HG03521 (cell line): ENCODE results near the gene SUSD4.

Source experiments
- ATAC-seq: cut with Tn5 transposase; IDR thresholded peaks from one replicate; pipeline ENCODE4 v1.9.1; 2021; ENCODE audit warnings: mild to moderate bottlenecking, moderate library complexity; ENCODE audit not compliant: unreplicated experiment

Gene SUSD4

DNA sequence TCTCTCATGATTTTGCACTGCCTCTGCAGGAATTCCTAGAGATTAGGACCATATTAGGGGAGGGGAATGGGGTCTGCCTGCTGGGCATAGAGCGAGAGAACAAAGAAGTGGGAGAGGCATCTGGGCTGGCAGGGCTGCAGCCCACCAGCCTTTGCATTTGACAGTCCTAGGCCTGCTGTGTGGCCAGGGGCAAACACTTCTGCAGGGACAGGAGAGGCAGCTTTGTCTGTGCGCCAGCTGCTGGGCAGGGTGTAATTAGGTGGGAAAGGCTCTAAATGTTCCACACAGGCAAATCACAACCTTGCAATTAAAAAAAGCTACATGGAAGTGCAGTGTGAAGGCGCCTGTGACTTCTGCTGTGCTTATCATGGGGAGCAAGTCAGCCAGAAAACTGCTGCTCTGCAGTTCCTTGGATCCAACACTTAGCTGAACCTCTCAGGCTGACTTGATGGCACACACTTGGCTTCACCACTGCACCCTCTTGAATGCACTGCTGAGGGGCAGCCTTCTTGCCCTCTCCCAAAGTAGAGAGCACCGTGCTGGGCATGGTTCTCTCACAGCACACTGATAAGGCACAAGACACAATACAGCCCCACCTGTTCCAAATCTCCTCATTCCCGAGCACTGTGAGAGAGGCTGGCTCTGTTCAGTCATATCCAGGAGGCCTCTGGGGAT lies 147.3 kb downstream of the SUSD4 start:
- ATAC-seq, result no peak

DNA sequence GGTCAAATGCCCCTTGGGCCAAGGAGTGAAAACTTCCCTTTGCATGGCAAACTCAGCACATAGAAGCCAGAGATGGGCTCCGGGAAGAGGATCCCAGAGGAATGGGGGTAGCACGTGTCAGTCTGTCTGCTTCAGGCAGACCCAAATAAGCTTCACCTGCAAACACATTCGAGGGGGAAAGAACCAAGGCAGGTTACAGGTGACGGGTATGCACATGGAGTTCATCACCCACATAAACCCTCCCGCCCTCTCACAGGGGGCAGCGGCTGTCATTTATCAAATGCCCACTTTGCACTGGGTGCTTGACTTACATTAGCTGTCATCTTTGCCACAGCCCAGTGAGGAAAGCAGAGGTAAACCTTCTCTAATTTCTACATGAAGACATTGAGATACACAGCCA lies 147.9 kb downstream of the SUSD4 start:
- no peak for ATAC-seq

DNA sequence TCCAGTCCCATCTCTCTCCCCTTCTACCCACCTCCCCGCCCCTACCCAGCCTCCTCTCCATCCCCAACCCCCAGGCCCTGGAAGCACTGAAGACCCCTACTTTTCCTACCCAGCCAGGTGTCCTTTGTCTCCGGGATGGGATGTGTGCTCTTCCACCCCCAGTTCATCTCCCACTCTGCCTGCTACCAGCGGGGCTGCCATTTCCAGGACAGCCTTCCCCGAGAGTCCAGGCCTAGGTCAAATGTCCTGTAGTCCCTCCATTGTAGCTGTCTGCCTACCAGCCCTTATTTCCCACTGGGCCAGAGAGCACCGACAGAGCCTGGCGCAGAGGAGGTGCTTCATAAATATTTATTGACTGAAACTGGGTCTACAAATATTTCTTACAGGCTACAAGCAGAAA lies 148.9 kb downstream of the SUSD4 start:
- no peak for ATAC-seq

DNA sequence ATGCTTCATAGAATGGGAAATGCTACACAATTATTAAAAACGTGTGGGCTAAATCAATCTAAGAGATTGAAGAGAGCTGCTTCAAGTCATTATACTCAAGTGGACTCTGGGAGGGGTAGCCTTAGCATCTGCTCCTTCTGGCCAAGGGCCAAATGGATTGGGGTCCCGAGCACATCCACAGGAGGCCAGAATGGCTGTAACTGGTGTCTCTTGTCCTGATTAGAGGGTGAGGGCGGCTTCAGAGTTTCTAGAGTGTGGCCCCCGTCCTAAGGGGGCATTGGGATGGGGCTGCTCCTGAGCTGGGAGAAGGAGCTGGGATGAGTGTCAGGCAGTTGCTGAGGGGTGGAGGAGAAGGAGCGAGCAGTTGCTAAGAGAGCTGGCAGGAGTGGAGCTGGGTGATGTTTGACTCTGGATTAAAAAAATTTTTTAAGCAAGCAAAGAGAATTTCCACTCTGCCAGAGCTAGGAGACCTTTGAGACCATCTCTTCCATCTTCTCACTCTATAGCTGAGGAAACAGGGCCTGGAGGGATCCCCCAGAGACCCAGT lies 149.6 kb downstream of the SUSD4 start:
- ATAC-seq, result no peak

DNA sequence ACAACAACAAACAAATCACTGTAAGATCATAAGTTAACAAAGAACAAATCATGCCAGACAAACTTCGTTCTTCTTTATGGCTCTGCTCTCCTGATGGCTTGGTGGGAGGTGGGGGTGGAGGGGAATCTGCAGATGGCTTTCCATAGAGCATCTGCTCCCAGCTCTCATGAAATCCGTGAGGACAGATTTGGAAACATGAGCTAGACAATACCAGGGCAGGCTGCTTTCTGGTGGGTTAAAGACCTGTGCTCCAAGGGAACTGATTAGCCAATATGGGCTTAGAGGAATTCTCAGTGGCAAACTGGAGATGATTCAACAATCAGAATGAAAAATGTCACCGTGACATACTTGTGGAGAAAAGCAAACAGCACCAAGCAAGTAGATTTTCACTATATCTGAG lies 151.5 kb downstream of the SUSD4 start:
- no peak for ATAC-seq

DNA sequence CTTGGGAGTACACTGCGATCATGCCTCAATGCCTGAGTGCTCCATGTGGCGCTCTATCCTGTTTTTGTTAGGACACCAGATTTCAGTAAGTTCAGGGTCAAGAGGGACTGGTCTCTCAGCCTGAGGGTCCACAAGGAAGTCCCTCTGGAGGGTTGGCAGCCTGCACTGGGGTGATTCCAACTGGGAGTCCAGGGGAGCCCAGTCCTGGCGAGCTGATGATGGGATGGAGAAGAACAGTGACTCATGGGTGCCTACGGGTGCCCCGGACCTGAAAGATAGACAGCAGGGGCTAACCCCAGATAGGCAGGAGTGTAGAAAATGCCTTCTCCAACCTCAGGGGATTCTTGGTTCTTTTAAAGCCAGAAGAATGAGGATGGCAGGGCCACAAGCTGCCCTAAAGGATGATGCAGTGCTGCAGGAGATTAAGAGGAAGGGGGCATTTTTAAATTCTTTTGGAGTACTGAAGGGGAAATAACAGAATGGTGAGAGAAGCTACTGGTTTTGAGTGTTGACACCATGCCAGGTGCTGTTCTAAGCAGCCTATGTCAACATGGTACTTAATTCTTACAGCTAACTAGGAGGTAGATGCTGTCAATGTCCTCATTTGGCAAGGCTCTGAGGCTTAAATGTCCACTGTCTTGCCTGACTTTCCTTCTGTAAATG lies 152.5 kb downstream of the SUSD4 start:
- ATAC-seq, result no peak

DNA sequence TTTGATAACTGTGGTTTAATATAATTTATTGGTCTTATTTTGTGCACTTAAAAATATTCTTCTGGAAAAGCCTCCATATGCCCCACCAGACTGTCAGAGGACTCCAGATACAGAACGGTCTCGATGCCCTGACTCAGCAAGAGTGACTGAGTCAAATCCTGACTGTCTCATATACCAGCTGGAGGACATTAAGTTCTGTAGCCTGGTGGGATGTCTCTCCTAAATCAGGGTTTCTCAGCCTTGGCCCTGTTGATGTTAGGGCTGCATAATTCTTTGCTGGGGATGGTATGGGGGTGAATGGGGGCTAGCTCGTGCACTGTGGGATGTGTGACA lies 153.2 kb downstream of the SUSD4 start:
- no peak for ATAC-seq

DNA sequence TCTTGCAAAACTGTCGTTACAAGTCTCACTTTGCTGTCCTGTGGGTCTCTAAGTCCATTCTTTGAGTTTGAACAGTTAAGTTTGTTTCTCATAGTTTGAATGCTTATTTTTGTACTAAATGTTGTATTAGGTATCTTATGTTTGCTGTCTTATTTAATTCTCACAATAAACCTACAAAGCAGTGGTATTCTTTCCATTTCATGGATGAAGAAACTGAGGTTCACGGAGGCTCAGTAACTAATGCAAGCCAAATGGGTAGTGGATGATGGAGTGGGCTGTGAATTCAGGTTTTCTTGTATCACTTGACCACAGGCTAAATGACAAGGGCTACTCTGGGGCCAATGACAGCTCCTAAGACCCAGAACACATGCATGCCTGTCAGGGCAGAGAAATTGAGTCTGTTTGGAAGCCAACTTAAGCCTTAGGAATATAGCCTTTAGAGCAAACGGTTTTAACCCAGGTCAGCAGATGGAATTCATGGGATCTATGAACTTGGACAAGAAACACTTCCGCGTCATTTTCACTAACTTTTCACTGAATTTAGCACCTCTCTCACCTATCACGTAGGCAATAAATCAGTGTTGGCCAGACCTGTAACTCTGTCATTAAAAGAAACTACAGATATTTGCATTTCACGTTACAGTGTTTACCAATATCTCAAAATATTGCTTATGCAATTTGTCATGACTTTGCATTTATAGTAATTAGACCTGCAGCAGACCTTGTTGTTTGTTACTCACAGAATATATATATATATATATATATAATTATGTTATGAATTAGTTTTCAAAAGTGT lies 153.8 kb downstream of the SUSD4 start:
- no peak for ATAC-seq

DNA sequence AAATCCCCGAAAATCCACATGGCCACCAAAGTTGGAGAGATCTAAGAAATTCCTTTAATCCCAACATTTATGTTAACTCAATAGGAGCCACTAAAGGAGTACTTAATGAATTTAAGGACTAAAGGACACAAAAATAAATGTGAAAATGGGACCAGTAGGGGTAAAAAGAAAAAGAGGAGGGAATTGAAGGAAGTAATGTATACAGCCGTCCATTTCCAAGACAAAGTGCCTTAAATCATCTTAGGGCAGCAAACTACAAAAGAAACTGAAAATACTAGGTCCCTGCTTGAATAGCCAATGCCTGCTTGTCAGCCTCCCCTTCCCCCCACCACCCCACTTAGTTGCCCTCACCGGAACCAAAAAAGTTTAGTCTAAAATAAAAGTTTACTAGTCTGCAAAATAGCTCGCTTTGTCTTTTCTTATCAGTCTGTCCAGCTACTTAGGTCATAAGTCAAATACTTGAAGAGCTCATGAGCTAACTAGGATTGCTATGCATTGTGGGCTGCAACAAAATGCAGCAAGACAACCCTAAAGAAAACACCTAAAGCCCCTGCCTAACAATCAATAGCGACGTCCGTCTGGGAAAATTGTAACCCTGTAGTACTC lies 154.6 kb downstream of the SUSD4 start:
- ATAC-seq, result no peak

DNA sequence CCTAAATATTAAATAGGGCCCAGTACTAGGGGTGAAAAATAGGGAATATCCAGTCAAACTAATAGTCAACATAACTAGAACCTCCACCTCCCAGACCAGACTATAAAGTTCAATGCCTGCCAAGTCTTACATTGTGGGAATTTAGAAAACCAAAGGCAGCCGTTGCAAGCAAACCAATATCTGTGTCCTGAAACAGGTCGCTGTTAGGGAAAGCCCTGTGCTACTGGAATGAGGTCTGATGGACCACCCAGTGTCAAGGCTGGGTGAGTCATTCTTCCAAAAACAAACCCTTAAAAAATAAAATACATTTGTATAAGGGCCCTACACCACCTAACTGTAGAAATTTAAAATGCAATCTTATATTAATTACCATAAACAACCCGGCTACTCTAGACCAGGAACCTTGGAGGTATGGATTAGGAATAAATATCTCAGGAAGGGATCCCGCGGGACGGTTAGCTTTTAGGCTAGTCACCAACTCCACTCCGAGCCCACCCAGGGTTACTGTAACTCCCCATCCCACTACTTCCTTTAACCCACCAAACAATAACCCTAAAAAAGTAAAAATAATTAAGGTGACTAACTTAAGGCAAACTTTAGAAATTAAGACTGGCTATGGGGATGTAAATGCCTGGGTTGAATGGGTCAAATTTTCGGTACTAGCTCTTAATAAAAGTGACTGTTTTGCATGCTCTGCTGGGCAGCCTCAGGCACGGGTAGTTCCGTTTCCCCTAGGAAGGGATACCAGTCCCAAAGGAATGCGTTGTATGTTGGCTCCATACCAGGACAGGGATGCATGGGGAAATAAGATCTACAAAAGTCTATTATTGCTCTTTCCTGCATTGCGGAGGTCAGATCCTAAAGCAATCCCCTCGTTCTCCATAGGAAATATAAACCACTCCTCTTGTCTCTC lies 155.6 kb downstream of the SUSD4 start:
- no peak for ATAC-seq

DNA sequence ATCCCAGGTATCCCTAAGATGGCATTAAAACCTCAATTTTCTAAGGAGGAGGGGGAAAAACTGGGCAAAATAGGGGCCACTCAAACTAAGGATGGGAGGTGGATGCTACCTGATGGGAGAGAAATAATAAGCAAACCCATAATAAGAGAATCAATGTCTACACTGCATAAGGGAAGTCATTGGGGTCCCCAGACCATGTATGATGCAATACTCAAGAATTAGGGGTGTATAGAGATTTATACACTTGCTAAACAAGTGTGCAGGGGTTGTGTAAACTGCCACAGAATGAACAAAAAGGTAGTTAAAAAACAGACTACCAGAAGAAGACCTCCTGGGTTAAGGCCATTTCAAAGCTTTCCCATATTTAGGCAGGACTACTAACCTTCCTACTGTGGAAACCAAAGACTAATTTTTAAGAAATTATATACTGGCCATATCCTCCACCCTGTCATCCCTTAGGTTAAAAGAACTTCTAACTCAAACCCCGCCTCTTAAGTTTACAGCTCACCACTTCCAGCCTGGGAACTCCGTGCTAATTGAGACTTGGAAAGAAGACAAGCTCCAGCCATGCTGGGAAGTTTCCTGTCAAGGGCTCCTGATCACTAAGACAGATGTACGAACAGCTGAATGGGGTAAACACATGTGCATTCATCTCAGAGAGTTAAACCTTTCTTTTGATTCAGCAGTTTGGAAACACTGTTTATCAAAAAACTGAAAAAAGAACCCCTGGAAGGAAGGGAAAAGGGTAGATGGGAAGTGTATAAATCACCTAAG lies 156.5 kb downstream of the SUSD4 start:
- ATAC-seq, result no peak

DNA sequence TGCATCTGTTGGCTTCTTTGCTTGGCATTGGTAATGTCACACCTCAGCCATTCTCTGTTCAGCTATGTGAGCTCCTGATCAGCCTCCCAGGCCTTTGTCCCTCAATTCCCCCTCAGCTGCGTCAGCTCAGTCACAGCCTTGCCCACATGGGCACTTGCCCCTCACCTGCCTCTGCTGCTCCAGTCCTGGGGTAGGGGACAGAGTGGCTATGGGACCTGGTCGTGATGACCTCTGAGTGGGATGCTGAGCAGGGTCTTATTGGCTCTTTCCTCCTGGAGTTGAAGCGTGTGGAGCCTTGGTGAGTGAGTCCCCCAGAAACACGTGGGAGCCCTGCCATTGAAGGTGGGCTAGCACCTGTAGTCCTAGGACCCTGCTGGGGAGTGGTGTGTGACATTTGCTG lies 159.6 kb downstream of the SUSD4 start:
- no peak for ATAC-seq

DNA sequence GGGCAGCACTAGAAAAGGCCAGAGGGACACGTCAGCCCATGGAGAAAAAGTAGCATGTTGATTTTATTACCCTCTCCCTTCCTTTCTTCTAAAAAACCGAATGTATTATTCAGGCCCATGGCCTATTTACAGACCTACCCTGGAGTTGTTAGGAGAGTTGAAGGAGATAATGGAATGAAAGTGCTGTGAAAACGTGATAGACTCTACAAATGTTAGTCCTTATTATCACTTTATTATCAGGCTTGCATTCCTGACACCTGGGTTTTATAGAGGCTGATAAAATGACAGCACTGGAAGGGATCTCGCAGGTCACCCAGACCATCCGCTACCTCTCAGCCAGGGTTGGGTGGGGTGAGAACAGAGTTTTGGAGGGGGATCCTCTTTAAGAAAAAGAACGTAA lies 160.3 kb downstream of the SUSD4 start:
- ATAC-seq, result no peak

DNA sequence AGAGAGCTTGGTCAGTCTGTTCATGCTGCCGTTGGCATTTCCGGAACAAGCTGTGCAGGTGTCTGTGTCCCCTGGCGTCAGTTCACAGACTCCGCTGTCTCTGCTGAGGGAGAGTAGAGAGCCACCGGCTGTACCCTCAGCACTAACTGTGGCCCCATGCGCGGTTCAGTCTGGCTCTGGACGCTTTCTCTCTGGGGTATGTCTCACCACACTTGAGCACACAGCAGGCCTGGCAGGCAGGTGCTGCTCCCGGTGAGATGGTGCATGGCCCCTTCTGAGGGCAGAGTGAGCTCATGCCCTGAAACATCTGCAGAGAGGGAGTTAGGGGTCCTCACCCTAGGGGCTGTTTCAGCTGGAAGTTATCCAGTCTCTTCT lies 161.0 kb downstream of the SUSD4 start:
- ATAC-seq, result no peak

DNA sequence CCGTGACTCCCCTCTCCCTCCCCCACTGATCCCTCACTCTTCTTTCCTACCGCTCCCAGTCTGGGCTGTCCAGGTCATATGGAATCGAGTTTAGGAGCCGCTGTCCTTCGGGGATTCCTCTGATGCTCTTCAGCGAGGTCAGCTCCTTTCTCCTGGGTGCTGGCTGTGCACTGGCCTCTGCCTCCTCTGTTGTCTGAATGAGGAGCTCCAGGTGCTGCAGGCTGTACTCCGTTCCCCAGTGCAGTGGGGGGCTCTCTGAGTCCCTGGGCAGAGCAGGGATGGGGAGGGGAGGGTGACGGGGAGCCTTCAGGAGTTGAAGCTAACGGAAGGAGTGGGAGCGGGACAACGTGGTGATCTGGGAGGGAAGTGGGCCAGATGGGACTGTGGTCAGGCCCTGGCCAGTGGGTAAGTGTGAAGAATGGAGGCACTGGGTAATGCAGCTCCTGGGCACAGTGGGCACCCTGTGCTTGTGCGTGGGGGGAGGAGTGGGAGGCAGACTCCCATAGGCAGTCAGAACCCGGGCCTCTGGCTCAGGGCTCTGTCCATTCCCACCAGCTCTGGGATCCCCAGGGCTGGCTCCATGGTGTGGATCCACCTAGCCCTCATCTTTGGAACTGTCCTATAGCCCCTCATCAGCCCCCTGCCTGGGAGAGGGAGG lies 161.5 kb downstream of the SUSD4 start:
- ATAC-seq, result no peak

DNA sequence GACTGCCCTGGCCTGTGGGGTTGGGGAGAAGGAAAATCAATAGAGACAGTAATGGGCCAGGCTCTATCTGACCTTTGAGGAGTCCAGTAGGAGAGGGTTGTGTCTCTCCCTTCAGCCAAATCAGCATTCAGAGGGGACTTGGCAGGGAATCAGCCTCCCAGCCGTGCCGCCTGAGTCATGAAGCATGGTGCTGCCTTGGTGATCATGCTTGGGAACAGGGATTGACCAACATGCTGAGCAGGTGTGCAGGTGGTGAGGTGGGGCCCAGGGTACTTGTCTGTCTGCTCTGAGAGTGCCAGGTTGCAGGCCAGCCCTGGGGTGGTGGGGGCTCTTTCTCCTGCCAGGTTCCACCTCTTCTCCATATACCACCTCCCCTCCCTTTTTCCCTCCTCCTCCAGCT lies 162.0 kb downstream of the SUSD4 start:
- ATAC-seq, result no peak

DNA sequence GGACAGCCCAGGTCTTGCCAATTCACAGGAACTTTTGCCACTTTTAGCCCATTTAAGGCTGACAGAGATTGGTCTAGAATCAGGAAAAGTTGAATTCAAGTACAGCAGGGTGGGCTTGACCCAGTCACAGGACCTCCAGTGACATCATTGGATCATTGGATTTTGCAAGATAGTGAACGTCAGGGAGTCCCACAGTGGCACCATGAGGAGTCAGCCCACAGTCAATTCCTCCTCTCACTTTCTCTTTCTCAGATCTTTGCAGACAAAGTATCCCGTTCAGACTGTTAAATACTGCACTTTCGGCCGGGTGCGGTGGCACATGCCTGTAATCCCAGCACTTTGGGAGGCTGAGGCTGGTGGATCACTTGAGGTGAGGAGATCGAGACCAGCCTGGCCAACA lies 163.1 kb downstream of the SUSD4 start:
- no peak for ATAC-seq

DNA sequence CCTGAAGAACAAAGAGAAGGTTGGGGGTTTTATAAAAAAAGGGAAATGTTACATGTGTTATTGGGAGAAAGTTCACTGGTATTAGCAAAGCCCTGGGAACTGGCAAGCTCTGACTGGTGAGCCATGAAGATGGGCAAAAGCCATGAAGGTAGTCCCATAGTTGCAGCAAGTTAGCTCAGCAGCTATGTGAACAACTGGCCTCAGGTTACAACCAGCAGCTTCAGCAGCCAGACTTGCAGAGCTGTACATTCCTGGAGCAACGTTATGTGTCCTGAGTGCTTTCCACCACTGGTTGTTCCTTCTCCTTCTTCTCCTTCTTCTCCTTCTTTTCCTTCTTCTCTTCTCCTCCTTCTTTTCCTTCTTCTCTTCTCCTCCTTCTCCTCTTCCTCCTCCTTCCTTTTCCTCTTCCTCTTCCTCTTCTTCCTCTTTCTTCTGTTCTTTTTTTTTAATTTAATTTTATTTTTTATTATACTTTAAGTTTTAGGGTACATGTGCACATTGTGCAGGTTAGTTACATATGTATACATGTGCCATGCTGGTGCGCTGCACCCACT lies 164.8 kb downstream of the SUSD4 start:
- no peak for ATAC-seq

DNA sequence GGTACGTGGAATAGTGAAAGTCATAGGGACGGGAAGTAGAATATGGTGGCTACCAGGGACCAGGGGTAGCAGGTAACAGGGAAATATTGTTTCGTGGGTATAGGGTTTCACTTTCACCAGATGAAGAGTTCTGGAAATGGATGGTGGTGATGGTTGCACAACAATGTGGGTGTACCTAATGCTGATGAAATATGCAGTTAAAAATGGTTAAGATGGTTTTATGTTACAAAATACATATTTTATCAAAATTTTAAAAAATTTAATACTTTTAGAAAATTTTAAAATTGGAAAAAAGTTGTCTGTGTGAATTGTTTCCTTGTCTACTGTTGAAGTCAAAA lies 165.4 kb downstream of the SUSD4 start:
- no peak for ATAC-seq
